ENCODE data around the gene SLC30A5.
"Not testable (repeated sequence)": the region's sequence is repeated elsewhere in the genome, so short reads cannot be mapped to it uniquely, and the experiment has no call there.

The SLC30A5 gene

DNA sequence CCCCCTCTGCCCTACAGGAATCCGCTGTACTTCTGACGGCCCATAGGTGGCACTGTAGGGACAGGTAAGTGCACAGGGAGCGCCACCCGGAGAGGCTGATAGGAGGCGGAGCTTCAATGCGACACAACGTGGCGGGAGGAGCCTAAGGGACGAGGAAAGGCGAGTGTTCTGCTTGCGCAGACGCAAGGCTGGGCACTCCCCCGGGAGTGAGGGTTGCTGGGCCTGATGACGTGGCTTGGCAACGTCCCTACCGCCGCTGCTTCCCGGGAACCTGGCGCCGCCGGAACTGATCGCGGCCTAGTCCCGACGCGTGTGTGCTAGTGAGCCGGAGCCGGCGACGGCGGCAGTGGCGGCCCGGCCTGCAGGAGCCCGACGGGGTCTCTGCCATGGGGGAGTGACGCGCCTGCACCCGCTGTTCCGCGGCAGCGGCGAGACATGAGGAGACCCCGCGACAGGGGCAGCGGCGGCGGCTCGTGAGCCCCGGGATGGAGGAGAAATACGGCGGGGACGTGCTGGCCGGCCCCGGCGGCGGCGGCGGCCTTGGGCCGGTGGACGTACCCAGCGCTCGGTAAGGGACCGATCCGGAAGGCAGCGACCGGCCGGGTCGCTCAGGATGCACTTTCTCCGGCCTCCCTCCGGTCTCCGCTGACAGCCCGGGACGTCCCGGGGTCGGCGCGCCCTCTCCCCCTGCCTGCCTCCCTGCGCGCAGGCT is at the start of gene SLC30A5:
Gene SLC30A5 (plus strand): TSS at position 244 of the 712 bp plus-strand sequence. CDS start 242 bp downstream, at position 486.
- peak within 1 kb of the TSS; percentile 92 for H3K9ac ChIP-seq (ENCODE audit: insufficient read length, low read depth)
- H3K36me3 ChIP-seq (ENCODE audit: insufficient read depth, insufficient read length, low read length): peaks cover 21% of the 10 kb centered on the region
- H3K4me3 ChIP-seq (ENCODE audit: insufficient read length, low read depth): peak within 1 kb of the TSS; percentile 64
- TF ChIP-seq YY1 (IDR thresholded peaks at IDR 0.05; ENCODE audit: insufficient read depth, insufficient read length) (no peak), ZNF274 (IDR thresholded peaks at IDR 0.05; ENCODE audit: low read depth, low read length) (no peak), SUZ12 (IDR thresholded peaks at IDR 0.05; ENCODE audit: extremely low read depth, insufficient read depth, insufficient read length) (no peak)
- H3K4me1 ChIP-seq (ENCODE audit: insufficient read depth, insufficient read length): no peaks in the 10 kb centered on the region
- peak; percentile 96 for DNase-seq (ENCODE audit: low read depth, low spot score)
- H3K27me3 ChIP-seq (ENCODE audit: insufficient read depth, insufficient read length): no peaks in the 10 kb centered on the region
- H3K9me3 ChIP-seq (ENCODE audit: insufficient read depth, low read length): no peaks in the 10 kb centered on the region

DNA sequence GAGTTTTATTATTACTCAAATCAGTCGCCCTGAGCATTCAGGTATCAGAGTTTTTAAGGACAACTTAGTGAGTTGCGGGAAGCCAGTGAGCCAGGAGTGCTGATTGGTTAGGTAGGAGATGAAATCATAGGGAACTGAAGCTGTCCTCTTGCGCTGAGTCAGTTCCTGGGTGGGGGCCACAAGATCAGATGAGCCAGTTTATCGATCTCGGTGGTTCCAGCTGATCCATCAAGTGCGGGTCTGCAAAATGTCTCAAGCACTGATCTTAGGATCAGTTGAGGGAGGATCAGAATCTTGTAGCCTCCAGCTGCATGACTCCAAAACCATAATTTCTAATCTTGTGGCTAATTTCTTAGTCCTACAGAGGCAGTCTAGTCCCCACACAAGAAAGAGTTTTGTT is 48.6 kb upstream of the SLC30A5 start:
- H3K4me1 ChIP-seq (ENCODE audit: insufficient read depth, insufficient read length); DNase-seq (ENCODE audit: low read depth, low spot score); H3K4me3 ChIP-seq (ENCODE audit: insufficient read length, low read depth); H3K27me3 ChIP-seq (ENCODE audit: insufficient read depth, insufficient read length); H3K36me3 ChIP-seq (ENCODE audit: insufficient read depth, insufficient read length, low read length); H3K9me3 ChIP-seq (ENCODE audit: insufficient read depth, low read length); H3K9ac ChIP-seq (ENCODE audit: insufficient read length, low read depth): not testable (repeated sequence)

DNA sequence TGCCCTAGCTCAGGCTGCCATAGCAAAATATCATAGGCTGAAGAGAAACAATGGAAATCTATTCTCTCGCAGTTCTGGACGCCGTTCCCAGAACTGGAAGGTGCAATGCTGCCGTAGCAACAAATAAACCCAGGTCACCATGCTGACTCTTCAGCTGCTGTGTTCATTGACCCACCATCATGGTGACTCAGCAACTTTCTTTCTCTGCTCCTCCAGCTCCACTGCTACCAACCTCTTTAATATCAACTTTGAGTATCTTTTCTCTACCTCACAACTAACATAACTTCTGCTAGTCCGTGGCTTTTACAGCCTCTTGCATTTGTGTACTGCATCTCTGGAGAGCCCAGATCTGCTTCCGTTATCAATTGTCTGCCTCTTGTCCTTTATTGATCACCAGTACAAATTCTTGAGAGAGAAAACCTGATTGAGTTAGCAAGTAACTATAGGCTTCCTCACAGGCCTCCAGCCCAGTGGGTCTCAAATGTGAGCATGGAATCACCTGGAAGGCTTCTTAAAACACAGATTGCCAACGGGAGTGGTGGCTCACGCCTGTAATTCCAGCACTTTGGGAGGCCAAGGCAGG is 47.3 kb upstream of the SLC30A5 start:
- H3K9ac ChIP-seq (ENCODE audit: insufficient read length, low read depth): no peak overlapping the region
- no peak overlapping the region for H3K4me3 ChIP-seq (ENCODE audit: insufficient read length, low read depth)
- DNase-seq (ENCODE audit: low read depth, low spot score): no peak
- TF ChIP-seq ZNF274 (IDR thresholded peaks at IDR 0.05; ENCODE audit: low read depth, low read length) (no peak), SUZ12 (IDR thresholded peaks at IDR 0.05; ENCODE audit: extremely low read depth, insufficient read depth, insufficient read length) (no peak), YY1 (IDR thresholded peaks at IDR 0.05; ENCODE audit: insufficient read depth, insufficient read length) (no peak)
- H3K27me3 ChIP-seq (ENCODE audit: insufficient read depth, insufficient read length): no peaks in the 10 kb centered on the region
- no peaks in the 10 kb centered on the region for H3K36me3 ChIP-seq (ENCODE audit: insufficient read depth, insufficient read length, low read length)
- no peaks in the 10 kb centered on the region for H3K9me3 ChIP-seq (ENCODE audit: insufficient read depth, low read length)
- no peaks in the 10 kb centered on the region for H3K4me1 ChIP-seq (ENCODE audit: insufficient read depth, insufficient read length)

DNA sequence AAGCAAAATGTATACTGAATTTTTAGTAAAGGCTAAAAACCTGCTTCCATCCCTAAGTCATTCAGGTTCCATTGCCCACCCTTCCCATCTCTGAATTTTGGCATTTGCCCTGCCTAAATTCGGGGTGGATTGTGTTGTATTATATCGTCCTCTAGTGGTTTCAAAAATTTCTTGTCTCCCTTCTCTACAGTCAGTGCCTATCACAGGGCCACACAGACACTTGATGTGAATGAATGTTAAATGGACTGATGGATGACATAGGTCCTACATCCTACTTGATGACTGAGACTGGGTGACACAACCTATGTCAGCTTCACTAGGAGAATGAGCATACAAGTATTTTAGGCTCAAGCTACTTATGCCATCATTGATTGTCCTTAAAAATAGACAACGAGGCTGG is 45.6 kb upstream of the SLC30A5 start:
- no peaks in the 10 kb centered on the region for H3K36me3 ChIP-seq (ENCODE audit: insufficient read depth, insufficient read length, low read length)
- H3K9me3 ChIP-seq (ENCODE audit: insufficient read depth, low read length): no peaks in the 10 kb centered on the region
- H3K4me3 ChIP-seq (ENCODE audit: insufficient read length, low read depth): no peak overlapping the region
- TF ChIP-seq ZNF274 (IDR thresholded peaks at IDR 0.05; ENCODE audit: low read depth, low read length): no peak
- no peak for TF ChIP-seq SUZ12 (IDR thresholded peaks at IDR 0.05; ENCODE audit: extremely low read depth, insufficient read depth, insufficient read length)
- TF ChIP-seq YY1 (IDR thresholded peaks at IDR 0.05; ENCODE audit: insufficient read depth, insufficient read length): no peak
- no peak for DNase-seq (ENCODE audit: low read depth, low spot score)
- H3K4me1 ChIP-seq (ENCODE audit: insufficient read depth, insufficient read length): no peaks in the 10 kb centered on the region
- no peaks in the 10 kb centered on the region for H3K27me3 ChIP-seq (ENCODE audit: insufficient read depth, insufficient read length)
- no peak overlapping the region for H3K9ac ChIP-seq (ENCODE audit: insufficient read length, low read depth)

DNA sequence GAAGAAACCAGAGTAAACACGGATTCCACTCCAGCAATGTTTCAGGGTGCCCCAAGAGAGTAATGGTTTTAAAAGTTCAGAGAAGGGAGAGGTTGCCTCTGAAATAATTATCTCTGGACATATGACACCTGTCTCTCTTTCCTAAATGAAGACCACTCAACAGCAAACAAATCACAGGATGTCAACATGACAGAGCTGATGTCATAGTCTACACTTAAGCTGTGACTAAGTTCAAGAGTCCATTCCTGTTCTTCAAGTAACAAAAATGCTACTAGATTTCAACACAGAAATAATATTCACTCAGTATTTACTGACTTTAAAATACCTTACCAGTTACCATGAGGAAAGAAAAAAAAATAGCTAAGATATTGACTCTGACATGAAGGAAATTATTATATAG is 44.7 kb upstream of the SLC30A5 start:
- Histone ChIP-seq H3K36me3 (ENCODE audit: insufficient read depth, insufficient read length, low read length) (no peaks in the 10 kb centered on the region), H3K4me3 (ENCODE audit: insufficient read length, low read depth) (no peak overlapping the region), H3K9me3 (ENCODE audit: insufficient read depth, low read length) (no peaks in the 10 kb centered on the region), H3K4me1 (ENCODE audit: insufficient read depth, insufficient read length) (no peaks in the 10 kb centered on the region), H3K9ac (ENCODE audit: insufficient read length, low read depth) (no peak overlapping the region), H3K27me3 (ENCODE audit: insufficient read depth, insufficient read length) (no peaks in the 10 kb centered on the region)
- TF ChIP-seq YY1 (IDR thresholded peaks at IDR 0.05; ENCODE audit: insufficient read depth, insufficient read length) (no peak), SUZ12 (IDR thresholded peaks at IDR 0.05; ENCODE audit: extremely low read depth, insufficient read depth, insufficient read length) (no peak), ZNF274 (IDR thresholded peaks at IDR 0.05; ENCODE audit: low read depth, low read length) (no peak)
- no peak for DNase-seq (ENCODE audit: low read depth, low spot score)

DNA sequence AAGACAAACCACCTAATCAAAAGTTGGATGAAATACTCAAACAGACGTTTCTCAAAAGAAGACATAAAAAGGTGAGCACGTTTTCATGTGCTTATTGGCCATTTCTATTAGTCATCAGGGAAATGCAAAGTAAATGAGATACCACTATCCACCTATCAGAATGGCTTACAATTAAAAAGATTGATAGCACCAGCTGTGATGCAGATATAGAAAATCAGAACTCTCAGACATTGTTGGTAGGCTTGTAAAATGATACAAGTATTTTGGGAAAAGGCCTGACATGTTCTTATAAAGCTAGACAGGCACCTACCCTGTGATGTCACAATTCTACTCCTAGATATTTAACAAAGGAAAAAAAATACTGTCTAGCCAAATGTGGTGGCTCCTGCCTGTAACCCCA is 44.0 kb upstream of the SLC30A5 start:
- Histone ChIP-seq H3K27me3 (ENCODE audit: insufficient read depth, insufficient read length) (no peaks in the 10 kb centered on the region), H3K9ac (ENCODE audit: insufficient read length, low read depth) (no peak overlapping the region), H3K4me3 (ENCODE audit: insufficient read length, low read depth) (no peak overlapping the region), H3K9me3 (ENCODE audit: insufficient read depth, low read length) (no peaks in the 10 kb centered on the region), H3K36me3 (ENCODE audit: insufficient read depth, insufficient read length, low read length) (no peaks in the 10 kb centered on the region), H3K4me1 (ENCODE audit: insufficient read depth, insufficient read length) (no peaks in the 10 kb centered on the region)
- DNase-seq (ENCODE audit: low read depth, low spot score): no peak
- TF ChIP-seq SUZ12 (IDR thresholded peaks at IDR 0.05; ENCODE audit: extremely low read depth, insufficient read depth, insufficient read length) (no peak), ZNF274 (IDR thresholded peaks at IDR 0.05; ENCODE audit: low read depth, low read length) (no peak), YY1 (IDR thresholded peaks at IDR 0.05; ENCODE audit: insufficient read depth, insufficient read length) (no peak)

DNA sequence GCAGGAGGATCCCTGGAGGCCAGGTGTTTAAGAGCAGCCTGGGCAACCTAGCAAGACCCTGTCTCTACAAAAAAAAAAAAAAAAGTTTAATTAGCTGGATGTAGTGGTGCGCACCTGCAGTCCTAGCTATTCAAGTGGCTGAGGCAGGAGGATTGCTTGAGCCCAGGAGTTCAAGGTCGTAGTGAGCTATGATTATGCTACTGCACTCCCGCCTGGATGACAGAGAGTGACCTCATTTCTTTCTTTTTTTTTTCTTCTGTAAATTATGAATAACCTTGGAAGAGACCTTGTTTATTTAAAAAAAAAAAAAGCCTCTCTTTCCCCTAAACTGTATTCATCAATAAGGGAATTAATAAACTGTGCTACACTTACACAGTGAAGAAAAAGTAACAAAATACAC is 43.6 kb upstream of the SLC30A5 start:
- no peaks in the 10 kb centered on the region for H3K27me3 ChIP-seq (ENCODE audit: insufficient read depth, insufficient read length)
- H3K36me3 ChIP-seq (ENCODE audit: insufficient read depth, insufficient read length, low read length): no peaks in the 10 kb centered on the region
- no peak overlapping the region for H3K9ac ChIP-seq (ENCODE audit: insufficient read length, low read depth)
- no peaks in the 10 kb centered on the region for H3K4me1 ChIP-seq (ENCODE audit: insufficient read depth, insufficient read length)
- no peak for DNase-seq (ENCODE audit: low read depth, low spot score)
- no peak overlapping the region for H3K4me3 ChIP-seq (ENCODE audit: insufficient read length, low read depth)
- no peaks in the 10 kb centered on the region for H3K9me3 ChIP-seq (ENCODE audit: insufficient read depth, low read length)
- no peak for TF ChIP-seq SUZ12 (IDR thresholded peaks at IDR 0.05; ENCODE audit: extremely low read depth, insufficient read depth, insufficient read length)
- TF ChIP-seq ZNF274 (IDR thresholded peaks at IDR 0.05; ENCODE audit: low read depth, low read length): no peak
- TF ChIP-seq YY1 (IDR thresholded peaks at IDR 0.05; ENCODE audit: insufficient read depth, insufficient read length): no peak
